HFFc6 (cell line): ENCODE results near the gene KRTAP5-8. TPM values are rescaled to one million over a fixed set of nuclear protein-coding genes. Genes with fewer than 3 reads are reported as not detected.

ENCODE experiments used
- DNase-seq: peaks from one replicate; pipeline ENCODE4 v3.0.0-alpha.2; 2018
- H3K27ac Mint-ChIP-seq: 2 replicates; pipeline ENCODE4 v1.8.0; 2020; ENCODE audit warnings: mild to moderate bottlenecking, mixed read lengths
- H3K27me3 Mint-ChIP-seq: 2 replicates; pipeline ENCODE4 v1.8.0; 2021; ENCODE audit warnings: mild to moderate bottlenecking, moderate library complexity, mixed read lengths; ENCODE audit not compliant: insufficient read depth
- H3K36me3 Mint-ChIP-seq: 2 replicates; pipeline ENCODE4 v1.8.0; 2021; ENCODE audit warnings: low read depth, mixed read lengths
- H3K4me1 Mint-ChIP-seq: 2 replicates; pipeline ENCODE4 v1.8.0; 2020; ENCODE audit warnings: low read depth, mixed read lengths
- H3K4me3 Mint-ChIP-seq: 2 replicates; pipeline ENCODE4 v1.8.0; 2020; ENCODE audit warnings: mild to moderate bottlenecking, moderate library complexity, mixed read lengths
- H3K9me3 Mint-ChIP-seq: 2 replicates; pipeline ENCODE4 v1.8.0; 2020; ENCODE audit warnings: mild to moderate bottlenecking, mixed read lengths
- total RNA-seq, 6 experiments: library from RNA; stranded (reverse); fragmentation: NEBNext Ultra II Directional; extraction: Animal tissue kit (Norgen Biotek cat#: 25700); gene quantifications; 2 replicates in 1 of 6; 3 replicates in 5 of 6; pipeline ENCODE4 v1.2.3, GENCODE V29; 2021
- TF ChIP-seq, protein P1 (sequence below): fragments of 200-600 bp; sonication (generic); IDR thresholded peaks from 2 replicates; pipeline ENCODE4 v1.5.0; 2021; ENCODE audit warnings: antibody characterized with exemption, mild to moderate bottlenecking

KRTAP5-8 gene
- total RNA-seq, 6 experiments from 2014 or later: not detected

GRCh38 chr11:71499125-71499524 lies 38.7 kb upstream of the KRTAP5-8 start:
- H3K4me1 Mint-ChIP-seq: no peaks in the 10 kb centered on the region
- no peak overlapping the region for H3K27ac Mint-ChIP-seq
- TF ChIP-seq, protein P1, sequence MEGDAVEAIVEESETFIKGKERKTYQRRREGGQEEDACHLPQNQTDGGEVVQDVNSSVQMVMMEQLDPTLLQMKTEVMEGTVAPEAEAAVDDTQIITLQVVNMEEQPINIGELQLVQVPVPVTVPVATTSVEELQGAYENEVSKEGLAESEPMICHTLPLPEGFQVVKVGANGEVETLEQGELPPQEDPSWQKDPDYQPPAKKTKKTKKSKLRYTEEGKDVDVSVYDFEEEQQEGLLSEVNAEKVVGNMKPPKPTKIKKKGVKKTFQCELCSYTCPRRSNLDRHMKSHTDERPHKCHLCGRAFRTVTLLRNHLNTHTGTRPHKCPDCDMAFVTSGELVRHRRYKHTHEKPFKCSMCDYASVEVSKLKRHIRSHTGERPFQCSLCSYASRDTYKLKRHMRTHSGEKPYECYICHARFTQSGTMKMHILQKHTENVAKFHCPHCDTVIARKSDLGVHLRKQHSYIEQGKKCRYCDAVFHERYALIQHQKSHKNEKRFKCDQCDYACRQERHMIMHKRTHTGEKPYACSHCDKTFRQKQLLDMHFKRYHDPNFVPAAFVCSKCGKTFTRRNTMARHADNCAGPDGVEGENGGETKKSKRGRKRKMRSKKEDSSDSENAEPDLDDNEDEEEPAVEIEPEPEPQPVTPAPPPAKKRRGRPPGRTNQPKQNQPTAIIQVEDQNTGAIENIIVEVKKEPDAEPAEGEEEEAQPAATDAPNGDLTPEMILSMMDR: no peak
- no peak overlapping the region for H3K4me3 Mint-ChIP-seq
- peaks cover 48% of the 10 kb centered on the region for H3K36me3 Mint-ChIP-seq
- H3K9me3 Mint-ChIP-seq: no peaks in the 10 kb centered on the region
- no peak for DNase-seq
- H3K27me3 Mint-ChIP-seq: no peaks in the 10 kb centered on the region

DNA sequence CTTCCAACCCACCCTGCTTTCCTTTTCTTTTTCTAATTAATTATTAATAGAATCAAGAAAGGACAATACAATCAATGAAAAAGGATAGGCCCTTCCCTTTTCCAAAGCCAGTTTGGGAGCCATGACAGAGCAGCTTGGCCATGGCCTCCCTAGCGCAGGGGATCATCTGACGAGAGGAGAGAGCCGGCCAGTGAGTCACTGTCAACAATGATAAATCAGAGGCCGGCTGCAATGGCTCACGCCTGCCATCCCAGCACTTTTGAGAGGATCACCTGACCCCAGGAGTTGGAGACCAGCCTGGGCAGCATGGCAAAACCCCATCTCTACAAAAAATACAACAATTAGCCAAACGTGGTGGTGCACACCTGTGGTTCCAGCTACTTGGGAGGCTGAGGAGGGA lies 38.3 kb upstream of the KRTAP5-8 start:
- Mint-ChIP-seq H3K27me3 (no peaks in the 10 kb centered on the region), H3K27ac (no peak overlapping the region), H3K9me3 (no peaks in the 10 kb centered on the region), H3K36me3 (peaks cover 48% of the 10 kb centered on the region), H3K4me1 (no peaks in the 10 kb centered on the region), H3K4me3 (no peak overlapping the region)
- no peak for DNase-seq
- TF ChIP-seq, protein P1: no peak

DNA sequence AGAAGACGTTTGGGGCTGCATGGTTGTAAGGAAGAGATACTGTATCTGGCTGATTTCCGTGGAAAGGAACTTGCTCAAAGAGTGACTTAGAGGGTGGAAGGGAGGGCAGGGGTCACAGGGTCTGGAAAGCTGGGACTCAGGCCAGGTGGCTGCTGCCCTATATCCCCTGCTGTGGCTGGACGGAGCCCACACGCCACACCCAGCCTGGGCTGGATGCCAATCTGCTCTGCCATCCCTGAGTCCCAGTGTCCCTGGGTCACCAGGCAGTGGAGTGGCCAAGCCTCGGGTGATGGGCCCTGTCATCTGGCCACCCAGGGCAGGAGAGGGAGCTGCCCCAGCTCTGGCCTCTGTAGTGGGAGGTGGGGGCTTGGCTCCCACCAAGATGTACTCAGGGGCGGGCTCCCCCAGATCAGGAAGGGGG lies 37.2 kb upstream of the KRTAP5-8 start:
- Mint-ChIP-seq H3K36me3 (peaks cover 45% of the 10 kb centered on the region), H3K4me3 (no peak overlapping the region), H3K27me3 (no peaks in the 10 kb centered on the region), H3K27ac (no peak overlapping the region), H3K9me3 (no peaks in the 10 kb centered on the region), H3K4me1 (no peaks in the 10 kb centered on the region)
- DNase-seq: no peak
- TF ChIP-seq, protein P1: no peak

- peaks cover 47% of the 10 kb centered on the region for H3K36me3 Mint-ChIP-seq
Observed at GRCh38 chr11:71501071-71501985, 36.5 kb upstream of the KRTAP5-8 start.

GRCh38 chr11:71502026-71502425 lies 35.8 kb upstream of the KRTAP5-8 start:
- peaks cover 40% of the 10 kb centered on the region for H3K36me3 Mint-ChIP-seq
- no peaks in the 10 kb centered on the region for H3K9me3 Mint-ChIP-seq
- H3K4me1 Mint-ChIP-seq: no peaks in the 10 kb centered on the region
- H3K4me3 Mint-ChIP-seq: no peak overlapping the region
- TF ChIP-seq, protein P1: no peak
- no peak for DNase-seq
- no peak overlapping the region for H3K27ac Mint-ChIP-seq
- no peaks in the 10 kb centered on the region; the same call in 1 of the 2 replicates for H3K27me3 Mint-ChIP-seq

More at GRCh38 chr11:71501071-71501985, 36.5 kb upstream of the KRTAP5-8 start:
- Mint-ChIP-seq H3K9me3 (no peaks in the 10 kb centered on the region), H3K27me3 (no peaks in the 10 kb centered on the region), H3K4me3 (no peak overlapping the region), H3K27ac (no peak overlapping the region), H3K4me1 (no peaks in the 10 kb centered on the region)
- TF ChIP-seq, protein P1: no peak
- DNase-seq: no peak
